SU-DHL-6 (cell line): Measurements from ENCODE around the gene MAN2B1.

Source experiments
- H2AFZ ChIP-seq: fragments of 200-600 bp; sonication (generic); 2 replicates; pipeline ENCODE4 v1.6.1; 2014; ENCODE audit warnings: low read depth, mild to moderate bottlenecking, moderate library complexity, mixed read lengths, antibody characterized with exemption, low read length; ENCODE audit not compliant: severe bottlenecking
- H3F3A ChIP-seq: fragments of 200-600 bp; shearing (Covaris generic); 2 replicates; pipeline ENCODE4 v1.6.0; 2016; ENCODE audit warnings: antibody characterized with exemption, mild to moderate bottlenecking; ENCODE audit not compliant: insufficient read depth
- H3K27ac ChIP-seq: fragments of 200-600 bp; sonication (generic); 2 replicates; pipeline ENCODE4 v1.5.1; 2016; ENCODE audit warnings: low read depth, mild to moderate bottlenecking, low read length, moderate library complexity, mixed read lengths
- H3K27me3 ChIP-seq: fragments of 200-600 bp; sonication (generic), shearing (Covaris generic); 2 replicates; pipeline ENCODE4 v1.6.0; 2014; ENCODE audit warnings: mild to moderate bottlenecking, low read length
- H3K36me3 ChIP-seq: fragments of 200-600 bp; sonication (generic); 2 replicates; pipeline ENCODE4 v1.6.1; 2014; ENCODE audit warnings: mild to moderate bottlenecking, low read length, mixed read lengths
- H3K4me2 ChIP-seq: fragments of 300-600, 200-600 bp; shearing (Covaris generic), sonication (generic); 2 replicates; pipeline ENCODE4 v1.6.0; 2014; ENCODE audit warnings: low read length, low read depth, mild to moderate bottlenecking; ENCODE audit not compliant: poor library complexity, severe bottlenecking
- H3K4me3 ChIP-seq: fragments of 200-600 bp; sonication (generic); 2 replicates; pipeline ENCODE4 v1.5.1; 2014; ENCODE audit warnings: antibody characterized with exemption, low read length, mild to moderate bottlenecking, mixed read lengths; ENCODE audit not compliant: insufficient read depth, poor library complexity, severe bottlenecking
- H3K79me2 ChIP-seq: fragments of 200-600 bp; sonication (generic); 2 replicates; pipeline ENCODE4 v1.6.1; 2014; ENCODE audit warnings: mild to moderate bottlenecking, low read length, moderate library complexity; ENCODE audit not compliant: insufficient read depth
- H3K9ac ChIP-seq: fragments of 200-600 bp; sonication (generic); 2 replicates; pipeline ENCODE4 v1.7.0; 2014; ENCODE audit warnings: mild to moderate bottlenecking, low read length
- H3K9me2 ChIP-seq: fragments of 200-600 bp; sonication (generic); replicated peaks from 2 replicates; pipeline ENCODE4 v1.6.1; 2014; ENCODE audit warnings: low read length; ENCODE audit not compliant: insufficient read depth
- H3K9me3 ChIP-seq: fragments of 200-600 bp; sonication (generic); 2 replicates; pipeline ENCODE4 v1.6.1; 2014; ENCODE audit warnings: low read length, mixed read lengths; ENCODE audit not compliant: insufficient read depth
- H4K20me1 ChIP-seq: fragments of 200-600 bp; sonication (generic); 2 replicates; pipeline ENCODE4 v1.6.1; 2014; ENCODE audit warnings: low read depth, mild to moderate bottlenecking, antibody characterized with exemption, low read length, moderate library complexity, mixed read lengths
- CTCF ChIP-seq: fragments of 200-600 bp; sonication (generic); IDR thresholded peaks from one replicate; pipeline ENCODE4 v1.5.1; 2017; ENCODE audit warnings: antibody characterized with exemption, mild to moderate bottlenecking, low read length, moderate library complexity; ENCODE audit not compliant: insufficient read depth, poor library complexity, severe bottlenecking
- EZH2phosphoT487 ChIP-seq: fragments of 200-600 bp; sonication (generic), shearing (Covaris generic); conservative IDR thresholded peaks from 2 replicates; pipeline ENCODE4 v1.6.1; 2018; ENCODE audit warnings: mild to moderate bottlenecking, antibody characterized with exemption, low read length, moderate library complexity, mixed read lengths

Gene MAN2B1

GRCh38 chr19:12606796-12607195 is 59.7 kb downstream of the MAN2B1 start:
- no peaks in the 10 kb centered on the region for H3K27me3 ChIP-seq
- peaks cover 5% of the 10 kb centered on the region for H3F3A ChIP-seq
- H4K20me1 ChIP-seq: no peaks in the 10 kb centered on the region
- H3K27ac ChIP-seq: no peak overlapping the region
- H3K79me2 ChIP-seq: peaks cover 15% of the 10 kb centered on the region
- H3K36me3 ChIP-seq: no peaks in the 10 kb centered on the region
- no peaks in the 10 kb centered on the region for H3K9me3 ChIP-seq
- TF ChIP-seq EZH2phosphoT487: no peak
- H3K4me3 ChIP-seq: no peak overlapping the region
- no peak overlapping the region for H3K4me2 ChIP-seq
- no peaks in the 10 kb centered on the region for H3K9me2 ChIP-seq
- no peak overlapping the region for H2AFZ ChIP-seq
- H3K9ac ChIP-seq: no peak overlapping the region

- no peak overlapping the region for H3K27ac ChIP-seq
- H3K9me3 ChIP-seq: no peaks in the 10 kb centered on the region
- no peaks in the 10 kb centered on the region for H3K27me3 ChIP-seq
- H2AFZ ChIP-seq: no peak overlapping the region
- no peak overlapping the region for H3K4me3 ChIP-seq
- no peak overlapping the region for H3K9ac ChIP-seq
- H3F3A ChIP-seq: peaks cover 5% of the 10 kb centered on the region; the same call in 1 of the 2 replicates
- H4K20me1 ChIP-seq: no peaks in the 10 kb centered on the region
- no peak overlapping the region for H3K4me2 ChIP-seq
- H3K79me2 ChIP-seq: no peaks in the 10 kb centered on the region; the same call in 1 of the 2 replicates
- H3K36me3 ChIP-seq: no peaks in the 10 kb centered on the region
- no peak for TF ChIP-seq CTCF
- TF ChIP-seq EZH2phosphoT487: no peak
- H3K9me2 ChIP-seq: no peaks in the 10 kb centered on the region
Observed at GRCh38 chr19:12603714-12604113, 62.8 kb downstream of the MAN2B1 start.

- Histone ChIP-seq H2AFZ (no peak overlapping the region), H3K9me3 (no peaks in the 10 kb centered on the region), H3K36me3 (no peaks in the 10 kb centered on the region), H3K9ac (no peak overlapping the region), H3K4me2 (no peak overlapping the region), H3K27ac (no peak overlapping the region), H3K79me2 (no peaks in the 10 kb centered on the region), H3K9me2 (no peaks in the 10 kb centered on the region), H3F3A (peaks cover 5% of the 10 kb centered on the region; the same call in 1 of the 2 replicates), H4K20me1 (no peaks in the 10 kb centered on the region), H3K4me3 (no peak overlapping the region), H3K27me3 (no peaks in the 10 kb centered on the region)
- TF ChIP-seq EZH2phosphoT487 (no peak), CTCF (no peak)
Observed at GRCh38 chr19:12597594-12597993, 68.9 kb downstream of the MAN2B1 start.

GRCh38 chr19:12596927-12597548 is 69.5 kb downstream of the MAN2B1 start:
- no peaks in the 10 kb centered on the region for H3K79me2 ChIP-seq
- H2AFZ ChIP-seq: no peak overlapping the region
- H3K4me2 ChIP-seq: no peak overlapping the region
- H3K36me3 ChIP-seq: no peaks in the 10 kb centered on the region
- H3K27me3 ChIP-seq: no peaks in the 10 kb centered on the region
- H3F3A ChIP-seq: peaks cover 5% of the 10 kb centered on the region; the same call in 1 of the 2 replicates
- no peak overlapping the region for H3K27ac ChIP-seq
- H3K9me3 ChIP-seq: no peaks in the 10 kb centered on the region
- no peaks in the 10 kb centered on the region for H3K9me2 ChIP-seq
- no peaks in the 10 kb centered on the region for H4K20me1 ChIP-seq
- no peak overlapping the region for H3K4me3 ChIP-seq
- TF ChIP-seq EZH2phosphoT487 (no peak), CTCF (no peak)
- H3K9ac ChIP-seq: no peak overlapping the region
